Trophoblast cell (in vitro differentiated cells and primary cell): Measurements from ENCODE around the gene LYSMD3.

Source experiments
- DNase-seq, 2 donors: peaks; one replicate each; pipeline ENCODE4 v3.0.0-alpha.2; 2016
- H2AFZ ChIP-seq: 2 replicates; pipeline ENCODE4 v1.6.1; 2013; ENCODE audit warnings: low read length, moderate library complexity, mild to moderate bottlenecking; ENCODE audit not compliant: insufficient read depth, poor library complexity
- H2AK5ac ChIP-seq: 2 replicates; pipeline ENCODE4 v1.6.1; 2013; ENCODE audit warnings: mild to moderate bottlenecking, low read length
- H2BK120ac ChIP-seq: 2 replicates; pipeline ENCODE4 v1.6.1; 2013; ENCODE audit warnings: low read length, mild to moderate bottlenecking, moderate library complexity; ENCODE audit not compliant: insufficient read depth, poor library complexity
- H2BK12ac ChIP-seq: 2 replicates; pipeline ENCODE4 v1.6.1; 2013; ENCODE audit warnings: mild to moderate bottlenecking, low read length, moderate library complexity
- H2BK5ac ChIP-seq: 2 replicates; pipeline ENCODE4 v1.6.1; 2013; ENCODE audit warnings: low read length, low read depth, moderate library complexity, mild to moderate bottlenecking; ENCODE audit not compliant: poor library complexity
- H3K14ac ChIP-seq: 2 replicates; pipeline ENCODE4 v1.6.1; 2013; ENCODE audit warnings: mild to moderate bottlenecking, low read length
- H3K18ac ChIP-seq: 2 replicates; pipeline ENCODE4 v1.6.1; 2013; ENCODE audit warnings: mild to moderate bottlenecking, low read length
- H3K23ac ChIP-seq: 2 replicates; pipeline ENCODE4 v1.6.1; 2013; ENCODE audit warnings: low read length
- H3K27ac ChIP-seq: 2 replicates; pipeline ENCODE4 v1.5.1; 2013; ENCODE audit warnings: low read depth, mild to moderate bottlenecking, inconsistent platforms, low read length, moderate library complexity
- H3K27me3 ChIP-seq: 2 replicates; pipeline ENCODE4 v1.6.1; 2013; ENCODE audit warnings: inconsistent platforms, mild to moderate bottlenecking, low read length, moderate library complexity; ENCODE audit not compliant: insufficient read depth
- H3K36me3 ChIP-seq, 2 experiments: 1 replicate in 1 of 2; 2 replicates in 1 of 2; pipeline ENCODE4 v1.6.1; 2013; ENCODE audit warnings: low read length in 2 of 2, mild to moderate bottlenecking in 2 of 2, moderate library complexity in 1 of 2; ENCODE audit not compliant: insufficient read depth in 2 of 2, control insufficient read depth in 1 of 2
- H3K4ac ChIP-seq: 2 replicates; pipeline ENCODE4 v1.6.1; 2013; ENCODE audit warnings: low read depth, mild to moderate bottlenecking, low read length, moderate library complexity
- H3K4me1 ChIP-seq, 2 experiments: 1 replicate in 1 of 2; 2 replicates in 1 of 2; pipeline ENCODE4 v1.6.1; 2013; ENCODE audit warnings: low read length in 2 of 2, mild to moderate bottlenecking in 2 of 2, moderate library complexity in 1 of 2; ENCODE audit not compliant: insufficient read depth in 2 of 2, control insufficient read depth in 1 of 2
- H3K4me2 ChIP-seq: 2 replicates; pipeline ENCODE4 v1.6.1; 2013; ENCODE audit warnings: inconsistent platforms, mild to moderate bottlenecking, low read length, moderate library complexity
- H3K4me3 ChIP-seq: 2 replicates; pipeline ENCODE4 v1.5.1; 2013; ENCODE audit warnings: mild to moderate bottlenecking, low read depth, low read length, inconsistent platforms
- H3K79me1 ChIP-seq: one replicate; pipeline ENCODE4 v1.6.1; 2013; ENCODE audit warnings: low read length
- H3K79me2 ChIP-seq: 2 replicates; pipeline ENCODE4 v1.6.1; 2013; ENCODE audit warnings: low read length, mild to moderate bottlenecking; ENCODE audit not compliant: control insufficient read depth, insufficient read depth, poor library complexity
- H3K9ac ChIP-seq: 2 replicates; pipeline ENCODE4 v1.6.1; 2013; ENCODE audit warnings: mild to moderate bottlenecking, low read length
- H3K9me3 ChIP-seq: 2 replicates; pipeline ENCODE4 v1.6.1; 2013; ENCODE audit warnings: low read depth, mild to moderate bottlenecking, control low read depth, inconsistent platforms, low read length; ENCODE audit not compliant: insufficient read depth
- H4K12ac ChIP-seq: 2 replicates; pipeline ENCODE4 v1.6.1; 2013; ENCODE audit warnings: low read depth, mild to moderate bottlenecking, low read length, moderate library complexity
- H4K8ac ChIP-seq: 2 replicates; pipeline ENCODE4 v1.6.1; 2013; ENCODE audit warnings: low read depth, mild to moderate bottlenecking, low read length, moderate library complexity
- H4K91ac ChIP-seq: one replicate; pipeline ENCODE4 v1.6.1; 2013; ENCODE audit warnings: low read depth, mild to moderate bottlenecking, low read length, moderate library complexity
- WGBS: extraction: QIAGEN DNeasy Blood & Tissue Kit; methylation state at CpG from one replicate; pipeline ENCODE4 v1.1.7; 2013; ENCODE audit warnings: missing lambda C conversion rate; ENCODE audit not compliant: insufficient read length, insufficient coverage; ENCODE audit errors: extremely low coverage; 5-methylcytosine and 5-hydroxymethylcytosine counted together

Gene LYSMD3

DNA sequence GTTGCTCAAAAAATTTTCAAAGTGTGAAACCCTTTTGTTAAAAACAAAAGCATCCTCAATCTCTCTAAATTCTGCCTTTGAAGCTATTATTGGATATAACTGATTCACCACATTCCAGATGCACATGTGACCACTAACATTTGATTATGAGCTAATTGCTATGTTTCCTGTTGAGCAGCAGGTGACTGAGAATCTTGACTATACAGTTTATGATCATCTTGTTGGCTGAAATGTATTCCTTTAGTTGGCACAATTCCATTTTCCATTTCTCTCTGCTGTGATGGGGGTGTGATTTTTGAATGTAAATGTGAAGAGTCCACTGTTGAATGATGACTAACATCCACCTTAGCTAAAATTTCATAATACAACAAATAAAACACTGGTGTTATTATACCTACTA, 10.7 kb downstream of the LYSMD3 start:
- Histone ChIP-seq H4K91ac (no peak overlapping the region), H3K79me2 (no peaks in the 10 kb centered on the region), H3K4ac (no peak overlapping the region), H3K4me2 (no peak overlapping the region), H3K14ac (no peak overlapping the region), H3K27me3 (no peaks in the 10 kb centered on the region), H3K27ac (no peak overlapping the region), H2BK5ac (no peak overlapping the region), H3K9me3 (no peaks in the 10 kb centered on the region), H2AK5ac (no peak overlapping the region), H3K9ac (no peak overlapping the region), H3K79me1 (no peaks in the 10 kb centered on the region), H4K8ac (no peak overlapping the region), H3K4me3 (no peak overlapping the region), H2AFZ (no peak overlapping the region), H2BK12ac (no peak overlapping the region), H3K23ac (no peak overlapping the region), H4K12ac (no peak overlapping the region), H2BK120ac (no peak overlapping the region), H3K36me3 (peaks cover 3 to 6% of the 10 kb centered on the region in 2 experiments), H3K4me1 (no peaks in the 10 kb centered on the region), H3K18ac (no peak overlapping the region)
- DNase-seq = no peak

DNA sequence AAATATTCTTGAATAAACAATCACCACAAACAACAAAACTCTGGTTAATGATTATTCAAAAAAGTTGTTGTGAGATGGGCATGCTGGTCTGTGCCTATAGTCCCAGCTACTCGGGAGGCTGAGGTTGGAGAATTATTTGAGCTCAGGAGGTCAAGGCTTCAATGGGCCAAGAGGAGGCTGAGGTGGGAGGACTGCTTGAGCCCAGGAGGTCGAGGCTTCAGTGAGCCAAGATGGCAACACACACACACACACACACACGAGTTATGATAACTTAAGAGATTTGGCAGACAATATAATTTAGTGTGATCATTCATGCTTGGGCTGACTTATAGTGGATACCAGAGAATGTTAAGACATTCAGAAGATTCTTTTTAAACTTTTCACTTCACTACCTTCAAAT, 14.9 kb downstream of the LYSMD3 start:
- H4K12ac ChIP-seq = peak overlapping the region; percentile 43
- H3K79me1 ChIP-seq = no peaks in the 10 kb centered on the region
- H3K79me2 ChIP-seq = no peaks in the 10 kb centered on the region
- H2BK12ac ChIP-seq = no peak overlapping the region
- H3K18ac ChIP-seq = no peak overlapping the region
- no CpG with 5 or more reads among the region's 3 CpGs for WGBS
- no peak overlapping the region for H3K4me2 ChIP-seq
- H3K27ac ChIP-seq = no peak overlapping the region
- H3K9me3 ChIP-seq = no peaks in the 10 kb centered on the region
- no peak overlapping the region for H3K9ac ChIP-seq
- DNase-seq = no peak
- no peak overlapping the region for H3K4me3 ChIP-seq
- H3K4me1 ChIP-seq = no peaks in the 10 kb centered on the region
- H3K23ac ChIP-seq = no peak overlapping the region
- H3K4ac ChIP-seq = no peak overlapping the region
- no peak overlapping the region for H2BK5ac ChIP-seq
- no peak overlapping the region for H2AK5ac ChIP-seq
- H4K91ac ChIP-seq = no peak overlapping the region
- no peaks in the 10 kb centered on the region for H3K27me3 ChIP-seq
- H3K36me3 ChIP-seq = peaks cover 2% of the 10 kb centered on the region in 2 experiments
- H2BK120ac ChIP-seq = no peak overlapping the region
- no peak overlapping the region for H2AFZ ChIP-seq
- H3K14ac ChIP-seq = no peak overlapping the region
- H4K8ac ChIP-seq = no peak overlapping the region

DNA sequence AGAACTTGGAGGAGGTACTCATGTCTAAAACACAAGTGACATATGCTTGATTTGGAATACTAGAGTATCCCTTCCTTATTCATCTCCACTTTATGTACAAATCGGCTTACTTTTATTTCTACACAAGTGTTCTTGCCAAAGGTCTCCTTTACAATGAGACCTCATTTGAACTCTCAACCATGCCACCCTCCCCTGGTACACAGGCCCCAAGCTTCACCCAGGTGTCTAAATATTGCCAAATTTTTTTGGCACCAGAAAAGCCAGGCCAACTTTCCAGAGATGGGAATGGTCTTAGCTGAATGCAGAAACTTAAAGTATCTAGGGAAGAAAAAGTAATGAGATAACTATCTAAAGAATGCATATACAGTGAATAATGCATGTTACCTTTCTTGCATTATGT, 18.9 kb downstream of the LYSMD3 start:
- no CpG with 5 or more reads among the region's 1 CpG for WGBS
- H4K12ac ChIP-seq = no peak overlapping the region

DNA sequence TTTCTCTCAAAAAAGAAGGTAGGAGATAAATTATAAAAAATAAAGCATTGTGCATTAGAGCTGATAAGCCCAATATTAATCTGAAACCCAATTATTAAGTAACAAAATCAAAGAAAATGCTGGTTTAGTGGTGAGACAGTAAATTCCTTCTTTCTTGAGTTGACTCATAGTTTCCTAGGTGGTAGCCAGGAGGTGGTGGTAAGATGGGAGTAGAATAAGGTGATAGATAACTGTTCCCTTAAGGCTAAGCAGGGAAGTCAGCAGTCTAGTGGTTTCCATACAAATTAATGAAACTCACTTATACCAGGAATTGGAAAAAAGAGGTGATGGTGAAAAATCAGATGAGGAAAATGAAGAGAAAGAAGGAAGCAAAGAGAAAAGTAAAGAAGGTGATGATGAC, 23.2 kb downstream of the LYSMD3 start:
- no peak overlapping the region for H2BK12ac ChIP-seq
- no peak overlapping the region for H3K18ac ChIP-seq
- H3K4me3 ChIP-seq = no peak overlapping the region
- H4K12ac ChIP-seq = no peak overlapping the region
- no peaks in the 10 kb centered on the region for H3K9me3 ChIP-seq
- H3K27me3 ChIP-seq = no peaks in the 10 kb centered on the region
- H3K14ac ChIP-seq = no peak overlapping the region
- no peak overlapping the region for H3K4ac ChIP-seq
- H3K23ac ChIP-seq = no peak overlapping the region
- no peak overlapping the region for H3K27ac ChIP-seq
- no peak overlapping the region for H3K4me2 ChIP-seq
- H3K9ac ChIP-seq = no peak overlapping the region
- DNase-seq = no peak
- H2BK5ac ChIP-seq = no peak overlapping the region
- H3K4me1 ChIP-seq = no peaks in the 10 kb centered on the region
- H2AFZ ChIP-seq = no peak overlapping the region
- H3K36me3 ChIP-seq = no peaks in the 10 kb centered on the region
- no peaks in the 10 kb centered on the region for H3K79me1 ChIP-seq
- no peak overlapping the region for H4K91ac ChIP-seq
- H3K79me2 ChIP-seq = no peaks in the 10 kb centered on the region
- no peak overlapping the region for H4K8ac ChIP-seq
- H2BK120ac ChIP-seq = no peak overlapping the region
- no peak overlapping the region for H2AK5ac ChIP-seq

More for the DNA sequence above, 18.9 kb downstream of the LYSMD3 start:
- no peak overlapping the region for H3K18ac ChIP-seq
- no peak overlapping the region for H3K4ac ChIP-seq
- H4K91ac ChIP-seq = no peak overlapping the region
- no peaks in the 10 kb centered on the region for H3K79me1 ChIP-seq
- no peak overlapping the region for H2AK5ac ChIP-seq
- H3K14ac ChIP-seq = no peak overlapping the region
- no peak for DNase-seq
- H3K9me3 ChIP-seq = no peaks in the 10 kb centered on the region
- no peak overlapping the region for H4K8ac ChIP-seq
- H2AFZ ChIP-seq = no peak overlapping the region
- H3K9ac ChIP-seq = no peak overlapping the region
- no peak overlapping the region for H2BK5ac ChIP-seq
- H2BK12ac ChIP-seq = no peak overlapping the region
- H3K36me3 ChIP-seq = peaks cover 0 to 2% of the 10 kb centered on the region in 2 experiments
- H3K4me2 ChIP-seq = no peak overlapping the region
- no peaks in the 10 kb centered on the region for H3K79me2 ChIP-seq
- H3K27me3 ChIP-seq = no peaks in the 10 kb centered on the region
- no peaks in the 10 kb centered on the region for H3K4me1 ChIP-seq
- H3K23ac ChIP-seq = no peak overlapping the region
- H3K4me3 ChIP-seq = no peak overlapping the region
- H3K27ac ChIP-seq = no peak overlapping the region
- no peak overlapping the region for H2BK120ac ChIP-seq

DNA sequence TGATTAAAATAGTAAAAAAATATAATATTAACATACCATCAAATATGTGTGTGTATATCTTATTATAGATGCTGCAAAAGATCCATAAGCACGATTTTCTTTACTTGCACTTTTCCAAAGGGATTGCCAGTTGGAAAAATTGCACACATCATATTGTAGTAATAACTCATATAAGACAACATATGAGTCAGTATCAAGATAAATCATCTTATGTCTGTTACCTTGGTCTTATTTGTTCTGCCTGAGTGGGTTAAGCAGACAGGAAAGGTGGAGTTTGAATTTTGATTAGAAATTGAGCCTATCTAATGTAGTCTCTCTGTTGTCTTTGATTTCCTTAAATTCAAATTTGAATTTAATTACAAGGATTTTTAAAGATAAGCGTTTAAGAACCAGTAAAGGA, 24.6 kb downstream of the LYSMD3 start:
- Histone ChIP-seq H3K23ac (no peak overlapping the region), H3K18ac (no peak overlapping the region), H3K4me3 (no peak overlapping the region), H3K79me1 (no peaks in the 10 kb centered on the region), H3K79me2 (no peaks in the 10 kb centered on the region), H2BK12ac (no peak overlapping the region), H2AK5ac (no peak overlapping the region), H3K36me3 (no peaks in the 10 kb centered on the region), H3K27ac (no peak overlapping the region), H2BK5ac (no peak overlapping the region), H2AFZ (no peak overlapping the region), H4K12ac (no peak overlapping the region), H3K9ac (no peak overlapping the region), H3K4me1 (no peaks in the 10 kb centered on the region), H3K4me2 (no peak overlapping the region), H4K8ac (no peak overlapping the region), H3K9me3 (no peaks in the 10 kb centered on the region), H3K4ac (no peak overlapping the region), H3K14ac (no peak overlapping the region), H4K91ac (no peak overlapping the region), H2BK120ac (no peak overlapping the region), H3K27me3 (no peaks in the 10 kb centered on the region)
- no CpG with 5 or more reads among the region's 2 CpGs for WGBS
- no peak for DNase-seq
